ENCODE measurements around the gene DDX10. TPM values are rescaled to one million over a fixed set of nuclear protein-coding genes. Genes with fewer than 3 reads are reported as not detected.

The DDX10 gene
- total and polyA plus RNA-seq, 9 of the 15 experiments (the other 6 are each of a cell fraction or from before 2014, with no cell fraction given) = 33.9 to 94.6 (median 50.7) TPM

- no peaks in the 10 kb centered on the region for H3K4me1 ChIP-seq (replicated peaks in 1 of 2; ENCODE audit: control insufficient read depth in 2 of 2, insufficient read depth in 2 of 2, low read length in 2 of 2)
- H2AFZ ChIP-seq (ENCODE audit: low read depth, low read length) = no peak overlapping the region
- FAIRE-seq (no peak), DNase-seq (ENCODE audit: extremely low read depth in 1 of 4, low spot score in 3 of 4) (no peak), ATAC-seq (no peak)
- H3K9me3 ChIP-seq (replicated peaks; ENCODE audit: control insufficient read depth, insufficient read depth, low read depth, low read length) = no peaks in the 10 kb centered on the region
- intact Hi-C loops (cut with micrococcal nuclease) (no loop called here), in situ Hi-C loops (cut with MboI) (no loop called here)
- TF ChIP-seq RBM39 (optimal IDR thresholded peaks at IDR 0.05; ENCODE audit: low read depth, low read length) (no peak), TBL1XR1 (IDR thresholded peaks at IDR 0.05; ENCODE audit: low read length in 2 of 2) (no peak)
- H3K27me3 ChIP-seq (ENCODE audit: control insufficient read depth in 2 of 2, insufficient read depth in 2 of 2, low read length in 2 of 2) = no peaks in the 10 kb centered on the region
- H4K20me1 ChIP-seq (replicated peaks; ENCODE audit: control insufficient read depth, insufficient read depth, low read length) = no peaks in the 10 kb centered on the region
- POLR2A ChIA-PET = no interaction called here
- H3K36me3 ChIP-seq (ENCODE audit: control insufficient read depth, insufficient read depth, low read length) = no peaks in the 10 kb centered on the region
- no peaks in the 10 kb centered on the region for H3K9me1 ChIP-seq (ENCODE audit: control insufficient read depth, insufficient read depth, low read length)
- 90% methylated on average over 7 of the region's 7 CpGs for WGBS (ENCODE audit: insufficient coverage, low coverage, missing lambda C conversion rate)
- H3K4me2 ChIP-seq (ENCODE audit: insufficient read depth, low read length) = no peak overlapping the region
- H3K27ac ChIP-seq (ENCODE audit: extremely low read depth, low read depth, low read length) = no peak overlapping the region
- CTCF ChIA-PET (ENCODE audit: low intra/inter-chr PET ratio) = no interaction called here
- BruUV-seq (replicated peaks) = no TSS peak
- H3K79me2 ChIP-seq (ENCODE audit: control insufficient read depth, insufficient read depth, low read length) = no peaks in the 10 kb centered on the region
- no peak overlapping the region for H3K4me3 ChIP-seq
- no peak overlapping the region for H3K9ac ChIP-seq (ENCODE audit: insufficient read depth in 1 of 2, low read depth in 2 of 2, low read length in 2 of 2)
These were observed 227.1 kb downstream of the DDX10 start for GRCh38 chr11:108891909-108892511.

- intact Hi-C loops (cut with micrococcal nuclease) = no loop called here
- Histone ChIP-seq H3K9me1 (ENCODE audit: control insufficient read depth, insufficient read depth, low read length) (no peaks in the 10 kb centered on the region), H3K79me2 (ENCODE audit: control insufficient read depth, insufficient read depth, low read length) (no peaks in the 10 kb centered on the region), H3K27ac (ENCODE audit: extremely low read depth, low read depth, low read length) (no peak overlapping the region), H2AFZ (ENCODE audit: low read depth, low read length) (no peak overlapping the region), H3K36me3 (ENCODE audit: control insufficient read depth, insufficient read depth, low read length) (no peaks in the 10 kb centered on the region), H3K4me1 (replicated peaks in 1 of 2; ENCODE audit: control insufficient read depth in 2 of 2, insufficient read depth in 2 of 2, low read length in 2 of 2) (no peaks in the 10 kb centered on the region), H3K9ac (ENCODE audit: insufficient read depth in 1 of 2, low read depth in 2 of 2, low read length in 2 of 2) (no peak overlapping the region), H3K27me3 (ENCODE audit: control insufficient read depth in 2 of 2, insufficient read depth in 2 of 2, low read length in 2 of 2) (no peaks in the 10 kb centered on the region), H3K4me3 (no peak overlapping the region), H4K20me1 (replicated peaks; ENCODE audit: control insufficient read depth, insufficient read depth, low read length) (no peaks in the 10 kb centered on the region), H3K4me2 (ENCODE audit: insufficient read depth, low read length) (no peak overlapping the region), H3K9me3 (replicated peaks; ENCODE audit: control insufficient read depth, insufficient read depth, low read depth, low read length) (no peaks in the 10 kb centered on the region)
- ChIA-PET POLR2A (interaction anchor here (0.8 kb wide), 1 partner anchor 37 kb away, joined by 3 read pairs; no protein-coding TSS in a partner anchor), CTCF (ENCODE audit: low intra/inter-chr PET ratio) (no interaction called here)
- WGBS (ENCODE audit: insufficient coverage, low coverage, missing lambda C conversion rate) = 80% methylated on average over 8 of the region's 8 CpGs
- TF ChIP-seq ELK3 (CRISPR knock-in tag; IDR thresholded peaks at IDR 0.05) (no peak), POLR2B (IDR thresholded peaks at IDR 0.05; ENCODE audit: low read depth, partially characterized antibody) (no peak)
- no TSS peak for BruUV-seq (replicated peaks)
- in situ Hi-C loops (cut with MboI) = no loop called here
- ATAC-seq (no peak), FAIRE-seq (no peak), DNase-seq (ENCODE audit: extremely low read depth in 1 of 4, low spot score in 3 of 4) (no peak)
These were observed 231.0 kb downstream of the DDX10 start for GRCh38 chr11:108895579-108896480.
